Calu3 (cell line): ENCODE results near the gene ATG9B. TPM values are rescaled to one million over a fixed set of nuclear protein-coding genes. Genes with fewer than 3 reads are reported as not detected.

Source experiments
- BruUV-seq: library from RNA; stranded (reverse); fragments of 400-500 nt; replicated peaks from 2 replicates; lab custom pipeline; 2021; lab: Mats Ljungman, UMichigan
- CTCF ChIA-PET: fragments of 300-600 bp; sonication (Branson Sonifier 250); formaldehyde crosslinking; loops from one replicate; lab custom pipeline; 2022; ENCODE audit warnings: antibody characterized with exemption; lab: Charles Lee
- DNase-seq: peaks from one replicate; pipeline ENCODE4 v3.0.0; 2022
- H3K27ac Mint-ChIP-seq: one replicate; pipeline ENCODE4 v1.8.0; 2022; ENCODE audit warnings: mixed read lengths; ENCODE audit not compliant: unreplicated experiment
- H3K27me3 Mint-ChIP-seq: one replicate; pipeline ENCODE4 v1.8.0; 2022; ENCODE audit warnings: mixed read lengths; ENCODE audit not compliant: unreplicated experiment
- H3K36me3 Mint-ChIP-seq: one replicate; pipeline ENCODE4 v1.8.0; 2022; ENCODE audit warnings: mild to moderate bottlenecking, moderate library complexity, mixed read lengths; ENCODE audit not compliant: insufficient read depth, unreplicated experiment
- H3K4me1 Mint-ChIP-seq: one replicate; pipeline ENCODE4 v1.8.0; 2022; ENCODE audit warnings: mild to moderate bottlenecking, low read depth, mixed read lengths; ENCODE audit not compliant: unreplicated experiment
- H3K4me3 Mint-ChIP-seq: one replicate; pipeline ENCODE4 v1.8.0; 2022; ENCODE audit warnings: mild to moderate bottlenecking, low read depth, moderate library complexity, mixed read lengths; ENCODE audit not compliant: unreplicated experiment
- H3K9me3 Mint-ChIP-seq: one replicate; pipeline ENCODE4 v1.8.0; 2022; ENCODE audit warnings: low read depth, mixed read lengths; ENCODE audit not compliant: unreplicated experiment
- CTCF ChIP-seq: fragments of 200-600 bp; IDR thresholded peaks from one replicate; pipeline ENCODE4 v1.8.0; 2022; ENCODE audit warnings: antibody characterized with exemption; ENCODE audit not compliant: unreplicated experiment
- intact Hi-C: fragments of 100-400 bp; cut with micrococcal nuclease; formaldehyde crosslinking; loops from one replicate; pipeline ENCODE4 v1.10.0; 2022; ENCODE audit not compliant: unreplicated experiment
- total RNA-seq: library from RNA; stranded (reverse); gene quantifications from 2 replicates; pipeline ENCODE4 v1.2.3, GENCODE V29; 2022

Gene ATG9B
- total RNA-seq, 1 experiment from 2014 or later, result 7.9 TPM

- DNase-seq, result no peak
- Mint-ChIP-seq H3K27ac (no peak overlapping the region), H3K27me3 (peaks cover 60% of the 10 kb centered on the region), H3K4me3 (no peak overlapping the region), H3K9me3 (no peaks in the 10 kb centered on the region), H3K36me3 (peaks cover 5% of the 10 kb centered on the region), H3K4me1 (peaks cover 26% of the 10 kb centered on the region)
- no peak for TF ChIP-seq CTCF
- intact Hi-C loops, result no loop called here
- CTCF ChIA-PET, result interaction anchor here (0.9 kb wide), 1 partner anchor 54 kb away, joined by 3 read pairs; no protein-coding TSS in a partner anchor
- no TSS peak for BruUV-seq
These were observed 7.8 kb downstream of the ATG9B start for GRCh38 chr7:151016505-151016904.

- H3K27me3 Mint-ChIP-seq, result peaks cover 54% of the 10 kb centered on the region
- H3K36me3 Mint-ChIP-seq, result peaks cover 5% of the 10 kb centered on the region
- H3K4me1 Mint-ChIP-seq, result peaks cover 26% of the 10 kb centered on the region
- no peaks in the 10 kb centered on the region for H3K9me3 Mint-ChIP-seq
- H3K27ac Mint-ChIP-seq, result no peak overlapping the region
- TF ChIP-seq CTCF, result no peak
- BruUV-seq, result no TSS peak
- CTCF ChIA-PET, result no interaction called here
- H3K4me3 Mint-ChIP-seq, result no peak overlapping the region
- no peak for DNase-seq
- intact Hi-C loops, result no loop called here
These were observed 8.3 kb downstream of the ATG9B start for GRCh38 chr7:151015967-151016366.

GRCh38 chr7:151014950-151015349, 9.3 kb downstream of the ATG9B start:
- intact Hi-C loops, result no loop called here
- H3K9me3 Mint-ChIP-seq, result no peaks in the 10 kb centered on the region
- peaks cover 5% of the 10 kb centered on the region for H3K36me3 Mint-ChIP-seq
- H3K4me3 Mint-ChIP-seq, result no peak overlapping the region
- CTCF ChIA-PET, result interaction anchor here (0.5 kb wide), 1 partner anchor 124 kb away, joined by 4 read pairs; no protein-coding TSS in a partner anchor
- BruUV-seq, result no TSS peak
- H3K27me3 Mint-ChIP-seq, result peaks cover 44% of the 10 kb centered on the region
- H3K27ac Mint-ChIP-seq, result no peak overlapping the region
- TF ChIP-seq CTCF, result no peak
- no peak for DNase-seq
- H3K4me1 Mint-ChIP-seq, result peaks cover 26% of the 10 kb centered on the region

- no peaks in the 10 kb centered on the region for H3K36me3 Mint-ChIP-seq
- H3K4me1 Mint-ChIP-seq, result peaks cover 26% of the 10 kb centered on the region
- no peak for DNase-seq
- intact Hi-C loops, result no loop called here
- BruUV-seq, result no TSS peak
- no peak overlapping the region for H3K27ac Mint-ChIP-seq
- H3K9me3 Mint-ChIP-seq, result no peaks in the 10 kb centered on the region
- TF ChIP-seq CTCF, result no peak
- no peak overlapping the region for H3K4me3 Mint-ChIP-seq
- CTCF ChIA-PET, result no interaction called here
- H3K27me3 Mint-ChIP-seq, result peaks cover 34% of the 10 kb centered on the region
These were observed 10.4 kb downstream of the ATG9B start for GRCh38 chr7:151013733-151014497.
